Stimulated activated naive CD8-positive, alpha-beta T cell treated with anti-CD3 and anti-CD28 coated beads, Interleukin-15, Interleukin-2, amounts not matched to agents 100 U/mL and 50 U/mL, for 24 hours (primary cell): Measurements from ENCODE around the gene PPP2R5A.
"Not testable (repeated sequence)": the region's sequence is repeated elsewhere in the genome, so short reads cannot be mapped to it uniquely, and the experiment has no call there.

Experiments used
- ATAC-seq: fragments of 150-1000 bp; cut with Tn5 transposase; one replicate; pipeline ENCODE4 v1.10.0; 2021
- DNase-seq: peaks from one replicate; pipeline ENCODE4 v3.0.0; 2021

PPP2R5A gene

DNA sequence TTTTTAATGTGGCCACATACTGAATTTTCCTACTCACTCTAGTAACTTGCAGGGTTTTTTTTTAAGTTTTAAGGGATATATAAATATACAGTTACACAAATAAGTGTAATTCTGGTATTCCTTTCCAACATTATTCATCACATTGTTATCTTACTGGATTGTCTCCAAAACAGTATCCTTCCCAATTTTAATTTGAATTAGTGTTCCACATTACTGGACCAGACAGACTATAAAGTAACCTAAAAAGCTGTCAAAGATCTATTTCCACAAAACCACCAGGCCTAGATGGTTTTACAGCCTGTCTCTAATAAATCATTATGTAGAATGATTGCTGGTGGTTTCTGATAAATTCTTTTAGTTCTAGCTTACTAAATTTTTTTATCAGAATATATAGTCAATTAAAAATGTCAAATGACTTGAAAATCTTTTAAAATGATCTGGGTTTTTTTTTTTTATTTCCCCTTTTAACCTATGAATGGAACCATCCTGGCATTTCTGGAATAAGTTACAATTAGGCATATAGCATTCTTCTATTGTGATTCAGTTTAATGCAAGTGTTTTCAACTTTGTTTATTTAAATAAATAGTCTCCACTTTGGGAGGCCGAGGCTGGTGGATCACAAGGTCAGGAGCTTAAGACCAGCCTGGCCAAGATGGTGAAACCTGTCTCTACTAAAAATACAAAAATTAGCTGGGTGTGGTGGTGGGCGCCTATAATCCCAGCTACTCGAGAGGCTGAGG is 70.2 kb downstream of the PPP2R5A start:
- ATAC-seq (no peak), DNase-seq (no peak)

DNA sequence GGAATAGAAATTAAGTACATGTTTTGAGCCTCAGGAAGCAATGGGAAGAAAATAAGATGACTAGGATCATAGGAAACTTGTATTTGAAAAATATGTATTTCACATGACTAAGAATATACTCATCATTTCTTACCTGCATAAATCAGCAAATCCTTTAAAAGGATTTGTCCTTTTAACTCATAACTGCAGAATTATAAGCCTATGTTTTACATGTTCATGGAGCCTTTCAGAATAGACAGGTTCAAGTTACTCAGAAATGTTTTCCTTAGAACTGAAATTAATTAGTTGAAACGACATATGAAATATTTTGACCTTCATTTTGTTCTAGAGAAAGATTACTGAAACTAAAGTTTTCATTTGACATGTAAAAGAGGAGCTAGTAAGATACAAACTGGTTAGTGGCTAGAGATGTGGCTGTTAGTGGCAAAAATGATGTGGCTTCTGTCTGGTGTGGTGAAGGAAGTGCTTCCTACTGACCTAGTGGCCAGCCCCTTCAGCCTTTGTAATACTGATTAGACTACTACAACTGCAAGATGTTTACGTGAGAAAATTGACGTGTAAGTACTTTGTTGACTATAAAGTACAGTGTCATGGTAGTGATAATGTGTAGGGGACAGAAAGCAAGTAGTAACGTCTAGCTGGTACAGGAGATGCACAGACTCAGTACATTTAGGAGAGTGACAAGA is 74.7 kb downstream of the PPP2R5A start:
- DNase-seq (no peak), ATAC-seq (peak; percentile 57)

DNA sequence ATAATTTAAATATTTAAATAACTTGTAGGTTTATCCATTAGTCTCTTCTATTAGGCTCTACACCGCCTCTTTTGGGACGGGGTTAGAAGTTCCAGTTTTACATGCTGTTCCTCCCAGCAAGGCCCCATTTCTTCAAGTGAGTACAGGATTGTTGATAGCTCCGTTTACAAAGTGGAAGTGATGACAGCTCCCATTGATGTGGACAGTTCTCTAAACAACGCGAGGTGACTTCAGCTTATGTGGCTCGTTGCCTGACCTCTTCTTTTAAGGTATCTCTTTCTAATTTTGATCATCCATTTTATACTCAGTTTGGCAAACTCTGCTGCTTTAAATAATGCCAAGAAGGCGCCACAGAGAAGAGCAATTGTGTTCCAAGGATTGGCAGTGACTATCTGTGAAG is 79.8 kb downstream of the PPP2R5A start:
- no peak for ATAC-seq
- DNase-seq = no peak

DNA sequence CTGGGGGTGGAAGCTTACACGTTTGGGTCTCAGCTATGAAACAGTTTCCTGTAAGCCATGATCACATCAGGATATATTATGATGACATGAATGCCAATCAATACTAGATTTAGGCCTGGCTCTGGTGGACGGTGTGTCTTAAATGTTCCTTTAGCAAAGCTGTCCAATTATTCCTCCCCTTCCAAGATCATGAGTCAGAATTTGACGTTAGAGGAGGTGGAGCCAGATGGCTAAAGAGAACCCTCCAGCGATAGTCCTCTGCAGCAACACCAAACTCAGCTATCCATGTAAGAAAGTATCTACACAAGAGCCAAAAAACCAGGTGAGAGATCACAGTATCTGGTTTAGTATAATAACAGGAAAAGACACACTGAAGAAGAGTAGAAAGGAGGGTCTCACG is 81.7 kb downstream of the PPP2R5A start:
- no peak for ATAC-seq

DNA sequence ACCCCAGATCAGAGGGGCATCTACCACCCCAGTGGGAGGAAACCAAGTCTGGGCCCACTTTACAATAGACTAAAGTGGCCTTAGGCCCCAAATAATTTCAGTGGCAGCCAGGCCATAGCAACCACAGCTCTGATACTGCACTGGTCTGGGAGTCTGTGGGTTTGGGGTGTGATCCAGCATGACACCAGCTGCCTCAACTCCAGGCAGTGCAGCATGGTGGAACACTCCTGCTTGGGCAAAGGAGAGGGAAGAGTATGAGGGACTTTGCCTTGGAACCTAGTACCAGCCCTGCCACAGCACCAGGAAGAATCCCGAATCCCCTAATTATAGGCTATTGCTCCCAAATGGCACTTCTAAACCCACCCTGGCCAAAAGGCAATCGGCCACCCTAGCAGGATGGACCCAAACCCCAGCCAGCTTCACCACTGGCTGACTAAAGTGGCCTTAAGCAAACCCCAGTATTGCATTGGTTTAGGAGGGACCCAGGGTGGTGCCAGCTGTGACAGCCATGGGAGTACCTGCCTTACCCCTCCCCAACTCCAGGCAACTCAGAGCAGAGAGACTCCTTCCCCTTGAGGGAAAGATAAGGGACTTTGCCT is 82.4 kb downstream of the PPP2R5A start:
- DNase-seq (no peak), ATAC-seq (peak; percentile 23)

More for the DNA sequence above, 81.7 kb downstream of the PPP2R5A start:
- no peak for DNase-seq

DNA sequence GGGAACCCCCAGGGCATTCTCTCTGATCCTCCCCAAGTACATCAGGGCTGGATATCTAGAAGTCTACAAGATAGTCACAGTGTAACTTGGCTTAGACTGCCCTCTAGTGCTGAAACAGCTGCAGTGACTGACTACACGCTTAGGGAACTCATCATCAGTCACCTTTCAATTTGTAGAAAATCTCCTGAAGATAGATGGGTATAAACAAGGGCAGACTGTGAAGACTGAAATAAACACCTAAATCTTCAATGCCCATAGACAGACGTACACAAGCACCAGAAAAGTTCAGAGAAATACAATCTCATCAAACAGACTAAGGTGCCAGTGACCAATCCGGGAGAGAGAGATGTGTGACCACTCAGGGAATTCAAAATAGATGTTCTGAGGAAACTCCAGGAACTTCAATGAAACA is 82.9 kb downstream of the PPP2R5A start:
- ATAC-seq = peak; percentile 78

DNA sequence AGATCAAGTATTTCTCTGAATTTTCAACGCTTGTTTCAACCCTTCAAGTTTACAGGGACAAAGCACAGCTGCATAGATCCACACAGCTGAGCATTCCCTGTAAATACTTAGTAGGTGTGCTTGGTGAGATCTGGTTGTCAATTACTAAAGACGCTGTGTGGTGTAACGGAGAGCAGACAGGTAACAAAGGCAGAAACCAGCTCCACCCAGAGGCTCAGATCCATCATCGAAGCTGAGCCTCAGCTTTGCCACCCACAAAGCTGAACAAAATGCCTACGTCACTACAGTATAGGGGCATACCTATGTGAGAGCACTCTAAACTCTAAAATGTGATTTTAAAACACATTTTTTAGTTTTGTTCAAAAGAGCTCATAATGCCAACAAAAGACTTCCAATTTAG is 90.8 kb downstream of the PPP2R5A start:
- ATAC-seq (no peak), DNase-seq (no peak)

More for the DNA sequence above, 82.9 kb downstream of the PPP2R5A start:
- peak; percentile 37 for DNase-seq

DNA sequence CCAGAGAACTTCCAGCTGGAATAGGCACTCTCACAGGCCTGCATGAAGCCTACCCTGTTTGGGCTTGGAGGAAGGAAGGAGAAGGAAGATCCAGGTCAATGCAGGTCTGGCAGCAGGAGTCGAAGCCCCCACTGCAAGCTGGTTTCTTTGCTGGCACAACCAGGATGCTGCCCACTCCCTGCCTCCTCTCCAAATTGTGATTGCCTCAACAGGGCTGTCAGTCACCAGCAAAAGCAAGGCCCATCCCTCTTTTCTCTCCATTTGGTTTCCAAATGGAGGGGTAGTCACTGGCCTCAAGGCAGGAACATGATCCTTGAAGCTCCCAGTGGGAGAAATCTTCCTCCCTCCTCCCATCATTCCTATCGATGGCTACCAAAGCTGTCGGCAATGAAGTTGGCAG is 92.4 kb downstream of the PPP2R5A start:
- ATAC-seq (no peak), DNase-seq (no peak)

DNA sequence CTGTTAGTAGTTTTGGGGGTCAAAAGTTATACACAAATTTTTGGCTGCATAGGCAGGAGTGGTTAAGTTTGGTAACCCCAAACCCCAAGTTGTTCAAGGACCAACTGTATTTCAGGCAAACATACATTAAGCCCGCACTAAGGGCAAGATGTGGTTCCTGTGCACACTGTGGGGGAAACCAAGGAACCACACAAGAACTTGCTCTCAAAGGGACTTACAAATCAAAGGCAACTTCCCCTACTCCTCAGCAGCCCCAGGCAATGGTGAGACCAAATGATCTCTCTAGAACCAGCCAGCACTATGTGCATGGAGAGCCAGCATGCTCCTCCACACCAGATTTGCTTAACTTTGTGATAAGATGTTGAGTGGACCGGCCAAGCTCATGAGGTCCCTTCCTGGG is 94.2 kb downstream of the PPP2R5A start:
- DNase-seq (no peak), ATAC-seq (no peak)

DNA sequence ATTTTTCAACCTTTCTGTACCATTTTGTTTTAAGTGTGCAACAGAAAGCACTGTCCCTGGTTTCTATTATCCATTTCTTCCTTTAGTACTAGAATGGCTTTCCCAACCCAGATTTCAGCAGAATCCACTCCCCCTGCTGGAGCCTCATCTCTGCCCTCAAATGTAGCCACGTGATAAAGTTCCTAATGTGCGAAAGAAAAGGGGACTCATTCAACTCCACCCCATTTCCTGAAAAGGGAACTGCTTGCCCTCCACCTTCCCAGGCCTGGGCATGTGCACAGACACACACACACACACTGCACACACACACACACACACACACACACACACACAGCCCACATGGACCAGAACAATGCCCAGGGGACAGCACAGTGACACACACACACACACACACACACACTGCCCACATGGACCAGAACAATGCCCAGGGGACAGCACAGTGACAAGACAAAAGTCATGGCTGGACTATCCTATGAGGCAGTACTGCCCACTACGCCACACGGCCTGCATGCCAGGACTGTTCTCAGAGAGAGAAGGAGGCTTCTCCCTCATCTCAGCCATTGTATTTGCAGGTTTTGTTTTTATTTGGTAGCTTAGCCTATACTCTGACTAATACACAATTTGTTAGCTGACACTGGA is 96.3 kb downstream of the PPP2R5A start:
- DNase-seq = no peak
- no peak for ATAC-seq

DNA sequence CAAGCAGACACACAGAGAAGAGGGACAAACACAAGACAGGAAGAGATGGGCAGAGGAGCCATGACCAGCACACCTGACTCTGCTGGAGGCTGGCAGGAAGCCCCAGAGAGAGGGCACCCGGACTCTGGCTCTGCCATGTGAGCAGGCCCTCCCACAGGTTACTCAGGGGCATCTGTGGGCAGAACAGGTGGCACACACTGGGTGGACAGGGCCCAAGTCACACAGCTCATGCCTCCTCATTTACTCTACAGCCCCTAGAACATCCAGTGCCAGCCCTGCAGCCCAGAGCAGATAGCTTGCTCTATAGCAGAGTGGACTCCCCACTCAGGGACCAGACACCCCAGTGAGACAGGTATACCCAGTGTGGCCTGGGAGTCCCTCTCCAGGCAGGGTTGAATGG is 100.8 kb downstream of the PPP2R5A start:
- no peak for DNase-seq
- peak; percentile 14 for ATAC-seq

DNA sequence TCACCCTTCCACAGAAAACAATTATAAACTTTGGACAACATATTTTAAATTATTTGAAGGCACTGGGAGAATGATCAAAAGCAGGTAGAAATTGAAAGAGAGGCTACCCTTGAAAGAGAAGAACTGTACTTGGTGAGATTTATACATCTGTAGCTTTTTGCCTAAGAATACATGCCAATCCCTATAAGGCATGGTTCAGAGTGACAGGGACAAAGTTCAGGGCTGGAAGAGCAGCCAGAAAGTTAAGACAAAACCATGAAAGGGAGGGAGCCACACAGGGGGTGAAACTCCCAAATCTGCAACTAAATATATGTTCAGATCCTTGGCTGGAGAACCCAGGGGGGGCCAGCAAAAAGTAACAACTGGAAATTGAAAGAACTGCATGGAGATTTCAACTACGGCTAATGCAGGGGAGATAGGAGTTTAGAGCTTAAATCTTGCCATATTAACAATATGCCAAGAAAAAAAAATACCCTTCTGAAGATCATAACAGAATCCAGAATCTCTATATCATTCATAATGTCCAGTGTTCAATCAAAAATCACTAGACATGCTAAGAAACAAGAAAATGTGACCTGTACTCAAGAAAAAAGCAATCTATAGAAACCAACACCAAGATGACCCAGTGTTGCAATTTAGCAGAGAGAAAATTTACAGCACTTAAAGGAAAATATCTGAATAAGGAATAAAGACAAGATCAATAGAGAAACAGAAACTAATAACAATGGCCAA is 103.9 kb downstream of the PPP2R5A start:
- DNase-seq = no peak
- ATAC-seq = no peak

DNA sequence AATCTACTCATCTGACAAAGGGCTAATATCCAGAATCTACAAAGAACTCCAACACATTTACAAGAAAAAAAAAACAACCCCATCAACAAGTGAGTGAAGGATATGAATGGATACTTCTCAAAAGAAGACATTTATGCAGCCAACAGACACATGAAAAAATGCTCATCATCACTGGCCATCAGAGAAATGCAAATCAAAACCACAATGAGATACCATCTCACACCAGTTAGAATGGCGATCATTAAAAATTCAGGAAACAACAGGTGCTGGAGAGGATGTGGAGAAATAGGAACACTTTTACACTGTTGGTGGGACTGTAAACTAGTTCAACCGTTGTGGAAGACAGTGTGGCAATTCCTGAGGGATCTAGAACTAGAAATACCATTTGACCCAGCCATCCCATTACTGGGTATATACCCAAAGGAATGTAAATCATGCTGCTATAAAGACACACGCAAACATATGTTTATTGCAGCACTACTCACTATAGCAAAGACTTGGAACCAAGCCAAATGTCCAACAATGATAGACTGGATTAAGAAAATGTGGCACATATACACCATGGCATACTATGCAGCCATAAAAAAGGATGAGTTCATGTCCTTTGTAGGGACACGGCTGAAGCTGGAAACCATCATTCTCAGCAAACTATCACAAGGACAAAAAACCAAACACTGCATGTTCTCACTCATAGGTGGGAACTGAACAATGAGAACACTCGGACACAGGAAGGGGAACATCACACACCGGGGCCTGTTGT is 110.6 kb downstream of the PPP2R5A start:
- not testable (repeated sequence) for ATAC-seq, DNase-seq

DNA sequence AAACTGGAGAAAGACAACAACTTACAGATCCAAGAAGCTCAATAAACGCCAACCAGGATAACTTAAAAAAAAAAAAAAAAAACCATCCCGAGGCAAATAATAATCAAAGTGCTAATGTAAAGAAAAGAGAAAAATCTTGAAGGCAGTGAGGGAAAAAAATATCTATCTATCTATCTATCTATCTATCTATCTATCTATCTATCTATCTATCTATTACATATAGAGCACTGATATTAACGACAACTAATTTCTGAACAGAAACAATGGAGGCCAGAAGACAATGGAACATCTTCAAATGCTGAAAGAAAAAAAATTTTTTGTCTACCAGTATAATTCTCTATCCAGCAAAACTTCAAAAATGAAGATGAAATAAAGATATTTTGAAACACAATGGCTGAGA is 111.4 kb downstream of the PPP2R5A start:
- ATAC-seq (no peak), DNase-seq (no peak)

DNA sequence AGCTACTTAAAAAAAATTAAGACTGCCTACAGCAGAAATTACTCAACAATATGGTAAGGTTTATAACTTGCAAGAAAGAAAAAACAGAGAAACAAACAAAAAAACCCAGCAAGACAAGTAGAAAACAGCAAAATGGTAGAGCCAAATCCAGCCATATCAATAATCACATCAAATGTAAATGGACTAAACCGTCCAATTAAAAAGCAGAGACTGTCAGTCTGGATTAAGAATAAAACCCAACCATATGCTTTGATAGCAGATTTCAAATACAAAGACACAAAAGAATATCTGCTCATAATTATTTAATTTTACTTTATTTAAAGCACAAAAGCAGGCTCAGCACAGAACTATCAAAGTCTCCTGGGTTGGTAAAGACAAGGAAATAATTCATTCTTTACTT is 112.0 kb downstream of the PPP2R5A start:
- ATAC-seq = no peak
- no peak for DNase-seq

DNA sequence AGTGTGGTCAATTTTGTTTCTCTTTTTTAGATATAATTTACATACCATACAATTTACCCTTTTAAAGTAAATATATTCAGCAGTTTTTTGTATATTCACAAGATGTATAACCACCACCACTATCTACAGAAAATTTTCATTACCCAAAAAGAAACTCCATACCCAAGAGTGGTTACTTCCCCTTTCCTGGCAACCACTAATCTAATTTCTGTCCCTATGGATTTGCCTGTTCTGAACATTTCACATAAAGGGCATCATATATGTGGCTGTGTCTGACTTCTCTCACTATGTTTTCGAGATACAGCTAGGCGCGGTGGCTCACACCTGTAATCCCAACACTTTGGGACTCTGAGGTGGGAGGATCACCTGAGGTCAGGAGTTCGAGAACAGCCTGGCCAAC is 115.8 kb downstream of the PPP2R5A start:
- ATAC-seq (no peak), DNase-seq (no peak)

DNA sequence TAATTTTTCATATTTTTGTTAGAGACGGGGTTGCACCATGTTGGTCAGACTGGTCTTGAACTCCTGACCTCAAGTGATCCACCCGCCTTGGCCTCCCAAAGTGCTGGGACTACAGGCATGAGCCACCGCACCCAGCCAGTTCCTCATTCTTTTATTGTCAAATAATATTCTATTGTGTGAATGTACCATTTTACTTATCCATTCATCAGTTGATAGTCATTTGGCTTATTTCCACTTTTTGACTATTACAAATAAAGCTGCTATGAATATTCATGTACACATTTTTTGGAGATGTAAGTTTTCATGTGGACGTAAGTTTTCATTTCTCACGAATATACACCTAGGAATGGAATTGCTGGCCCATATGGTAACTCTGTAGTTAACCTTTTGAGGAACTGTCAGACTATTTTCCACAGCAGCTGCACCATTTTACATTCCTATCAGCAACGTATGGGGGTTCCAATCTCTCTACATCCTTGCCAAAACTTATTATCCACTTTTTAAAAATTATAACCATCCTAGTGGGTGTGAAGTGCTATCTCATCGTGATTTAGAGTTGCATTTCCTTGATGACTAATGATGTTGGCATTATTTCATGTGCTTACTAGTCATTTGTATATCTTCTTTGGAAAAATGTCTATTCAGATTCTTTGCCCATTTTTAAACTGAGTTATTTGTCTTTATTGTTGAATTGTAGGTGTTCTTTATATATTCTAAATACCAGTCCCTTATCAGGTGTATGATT is 116.8 kb downstream of the PPP2R5A start:
- DNase-seq (no peak), ATAC-seq (no peak)

DNA sequence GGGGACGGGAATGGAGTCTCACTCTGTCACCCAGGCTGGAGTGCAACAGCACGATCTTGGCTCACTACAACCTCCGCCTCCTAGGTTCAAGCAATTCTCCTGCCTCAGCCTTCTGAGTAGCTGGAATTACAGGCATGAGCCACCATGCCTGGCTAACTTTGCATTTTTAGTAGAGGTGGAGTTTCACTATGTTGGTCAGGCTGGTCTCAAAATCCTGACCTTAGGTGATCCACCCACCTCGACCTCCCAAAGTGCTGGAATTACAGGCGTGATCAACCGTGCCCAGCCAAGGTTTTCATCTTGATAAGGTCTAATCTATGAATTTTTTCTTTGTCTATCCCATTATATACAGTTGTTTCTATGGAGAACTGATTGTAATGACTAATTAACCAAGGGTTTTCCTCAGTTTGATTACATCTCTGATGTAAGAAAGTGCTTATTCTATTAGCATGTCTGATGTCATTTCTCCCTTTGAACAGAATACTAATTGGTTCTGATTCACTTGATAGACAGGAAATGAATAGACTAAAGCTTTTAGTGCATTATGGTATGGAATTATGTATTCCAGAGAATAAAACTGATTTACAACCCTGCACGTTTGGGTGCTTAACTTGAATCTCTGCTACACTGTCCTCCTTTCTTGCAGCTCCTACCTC is 117.6 kb downstream of the PPP2R5A start:
- ATAC-seq (no peak), DNase-seq (no peak)

DNA sequence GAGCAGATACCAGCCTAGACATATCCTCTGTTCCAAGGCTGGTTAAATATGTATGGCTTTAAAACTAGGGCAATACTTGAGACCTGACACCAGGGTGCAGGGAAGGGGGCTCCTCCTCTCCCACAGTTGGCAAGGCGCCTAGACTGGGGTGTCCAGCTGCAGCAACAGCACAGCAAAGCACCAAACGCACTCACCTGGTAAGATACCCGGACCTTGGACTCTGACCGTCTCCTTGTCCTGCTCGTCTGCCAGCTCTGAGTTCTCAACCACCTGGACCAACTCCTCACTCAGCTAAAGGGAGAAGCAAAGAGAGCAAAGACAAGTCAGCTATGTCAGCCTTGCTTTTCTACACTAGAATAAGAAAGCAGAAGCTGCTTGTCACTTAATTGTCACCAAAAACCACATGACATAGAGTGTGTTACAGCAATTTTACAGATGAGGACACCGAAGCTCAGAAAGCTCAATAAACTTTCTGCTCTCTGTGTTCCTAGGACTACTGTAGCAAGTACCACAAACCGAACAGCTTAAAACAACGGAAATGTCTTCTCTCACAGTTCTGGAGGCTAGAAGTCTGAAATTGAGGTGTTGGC is 125.1 kb downstream of the PPP2R5A start:
- DNase-seq (no peak), ATAC-seq (no peak)
